HG03354 (cell line): Measurements from ENCODE around the gene PIGU.

Experiments
- ATAC-seq: cut with Tn5 transposase; IDR thresholded peaks from one replicate; pipeline ENCODE4 v1.9.1; 2021; ENCODE audit warnings: mild to moderate bottlenecking; ENCODE audit not compliant: unreplicated experiment, poor library complexity, severe bottlenecking

The PIGU gene

DNA sequence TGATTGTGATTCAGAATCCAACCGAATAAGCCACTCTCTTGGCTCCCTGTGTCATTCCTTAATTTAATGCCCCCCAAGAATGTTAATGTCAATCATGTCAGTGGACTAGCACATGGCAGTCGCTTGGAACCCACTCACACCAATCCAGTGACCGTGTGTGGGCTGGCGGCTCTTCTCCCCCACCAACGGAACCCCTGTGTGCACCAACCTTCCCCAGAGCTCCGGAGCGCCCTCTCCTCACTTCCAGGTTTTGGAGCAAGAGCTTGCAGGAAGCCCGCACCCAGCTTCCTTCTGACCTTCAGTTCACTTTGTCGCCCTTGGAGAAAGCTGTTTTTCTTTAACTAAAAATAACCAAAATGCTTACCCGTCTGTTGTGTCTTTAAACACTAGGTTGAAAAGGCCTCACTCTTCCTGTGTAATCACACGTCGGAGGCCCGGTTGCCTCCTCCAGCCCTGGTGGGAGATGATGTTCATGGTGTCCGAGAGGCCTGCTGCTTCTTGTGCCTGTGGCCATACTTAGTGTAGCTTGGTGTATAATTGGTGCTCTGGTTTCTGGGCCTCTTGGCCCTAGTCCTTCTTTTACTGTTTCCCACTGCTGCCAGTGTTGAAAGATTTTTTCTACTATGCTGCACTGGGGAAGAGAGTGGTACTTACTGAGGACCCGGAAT is 136.2 kb downstream of the PIGU start:
- ATAC-seq: no peak

DNA sequence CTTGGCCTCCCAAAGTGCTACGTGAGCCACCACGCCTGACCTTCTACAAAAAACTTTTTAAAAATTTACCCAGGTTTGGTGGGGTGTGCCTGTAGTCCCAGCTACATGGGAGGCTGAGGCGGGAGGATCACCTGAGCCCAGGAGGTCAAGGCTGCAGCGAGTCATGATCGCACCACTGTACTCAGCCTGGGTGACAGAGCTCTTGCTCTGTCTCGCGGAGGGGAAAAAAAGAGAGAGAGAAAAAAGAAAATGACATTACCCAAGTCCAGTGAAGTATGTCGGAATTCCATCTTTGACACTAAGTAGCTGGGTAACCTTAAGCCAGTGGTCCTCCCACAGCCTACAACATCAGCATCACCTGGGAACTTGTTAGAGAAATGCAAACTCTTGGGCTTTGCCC is 137.1 kb downstream of the PIGU start:
- no peak for ATAC-seq

DNA sequence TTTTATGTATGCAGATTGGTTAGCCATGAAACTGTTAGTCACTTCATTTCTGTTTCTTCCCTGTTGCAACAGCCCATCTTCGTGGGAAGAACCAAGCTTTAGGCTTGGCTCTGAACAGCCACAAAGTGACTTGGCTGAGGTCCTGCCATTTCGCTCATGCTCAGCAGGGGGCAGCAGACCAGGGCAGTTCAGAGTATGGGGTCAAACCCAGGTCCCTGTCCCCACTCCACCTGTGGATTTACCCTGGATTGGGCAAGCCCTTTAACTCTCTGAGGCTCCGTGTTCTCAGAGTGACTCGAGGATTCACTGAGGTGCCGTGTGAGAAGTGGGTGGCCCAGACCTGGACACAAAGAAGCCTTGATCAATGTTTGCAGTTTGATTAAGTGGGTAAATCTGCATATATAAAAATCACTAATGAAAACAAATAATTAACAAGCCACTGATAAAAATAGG is 138.2 kb downstream of the PIGU start:
- no peak for ATAC-seq

DNA sequence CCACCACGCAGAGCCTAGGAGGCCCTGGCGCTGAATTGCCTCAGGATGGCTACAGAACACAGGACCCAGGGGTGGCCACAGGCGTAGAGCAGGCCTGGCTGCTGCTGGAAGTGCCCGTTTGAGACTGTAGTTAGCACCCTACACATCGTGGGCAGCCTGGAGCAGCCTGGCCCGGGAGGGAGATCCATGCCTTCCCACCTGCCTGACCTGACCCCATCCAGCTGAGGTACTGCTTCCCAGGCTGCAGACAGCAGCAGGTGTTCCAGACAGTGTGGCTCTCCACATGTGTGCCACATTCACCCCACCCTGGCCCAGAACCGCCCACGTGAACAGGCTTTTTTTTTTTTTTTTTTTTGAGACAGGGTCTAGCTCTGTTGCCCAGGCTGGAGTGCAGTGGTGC is 139.2 kb downstream of the PIGU start:
- ATAC-seq: no peak

DNA sequence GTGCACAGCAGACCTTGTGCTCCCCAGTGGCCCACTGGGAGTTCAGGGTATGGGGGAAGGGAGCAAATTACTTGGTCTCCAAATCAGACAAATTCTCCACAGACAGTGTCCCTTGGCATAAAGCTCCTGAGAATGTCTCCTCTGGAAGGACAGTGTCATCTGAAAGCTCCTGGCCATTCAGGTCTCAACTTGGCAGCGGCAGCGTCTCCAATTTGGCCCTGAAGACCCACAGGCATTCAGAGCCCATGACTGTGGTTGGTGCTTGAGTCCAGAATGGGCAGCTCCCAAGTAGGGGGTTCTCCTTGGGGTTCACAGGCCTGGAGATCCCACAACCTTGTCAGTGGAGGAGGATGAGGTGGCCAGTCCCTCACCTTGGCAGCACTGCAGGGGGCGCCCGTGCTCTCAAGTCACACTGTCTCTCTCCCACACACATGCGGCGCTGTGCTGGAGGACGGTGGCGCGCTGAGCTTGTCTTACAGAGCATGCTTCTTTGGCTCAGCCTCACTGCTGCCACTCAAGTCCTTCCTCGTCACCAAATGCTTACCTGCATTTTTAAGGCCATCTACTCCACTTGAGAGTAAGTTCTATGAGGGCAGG is 140.0 kb downstream of the PIGU start:
- ATAC-seq: no peak

DNA sequence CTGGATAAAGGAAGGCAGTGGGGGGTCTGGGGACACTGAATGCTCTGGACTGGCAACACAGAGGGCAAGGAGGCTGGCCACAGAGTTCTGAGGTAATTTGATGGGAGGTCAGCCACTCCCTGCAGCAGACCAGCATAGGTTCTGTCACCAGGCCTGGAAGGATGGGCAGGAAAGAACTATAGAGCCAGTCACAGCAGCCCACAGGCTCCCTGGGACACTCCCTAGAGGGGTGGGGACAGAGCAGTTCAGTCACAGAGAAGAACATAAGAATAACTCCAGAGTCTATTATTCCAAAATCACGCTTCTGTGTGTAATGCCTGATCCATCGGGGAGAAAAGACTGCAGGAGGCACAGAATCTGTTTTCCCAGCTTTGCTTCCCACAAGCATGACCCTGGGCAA is 141.0 kb downstream of the PIGU start:
- no peak for ATAC-seq

DNA sequence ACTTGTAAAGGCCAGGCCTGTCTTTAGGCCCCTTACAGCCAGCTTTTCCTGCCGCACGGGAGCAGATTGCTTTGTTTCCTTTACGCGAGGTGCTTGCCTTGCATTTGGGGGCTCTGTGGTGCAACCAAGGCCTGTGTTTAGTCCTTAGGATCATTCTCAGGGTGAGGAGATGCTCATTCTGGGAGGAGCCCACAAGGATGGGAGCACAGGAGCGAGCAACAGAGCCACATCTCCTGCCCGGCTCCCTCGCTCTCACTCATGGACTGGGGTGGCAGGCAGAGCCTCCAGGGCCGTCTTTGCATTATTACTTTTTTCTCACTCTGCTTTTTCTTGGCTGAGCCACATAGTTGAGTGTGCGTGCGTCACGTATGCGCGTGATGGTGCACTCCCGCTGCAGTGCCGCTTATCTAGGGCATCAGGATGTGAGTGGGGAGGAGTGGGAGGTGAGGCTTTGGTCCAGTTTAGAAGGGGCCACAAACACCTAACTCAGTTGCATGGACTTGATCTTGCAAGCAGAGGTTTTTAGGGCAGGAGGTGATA is 141.5 kb downstream of the PIGU start:
- ATAC-seq: no peak

DNA sequence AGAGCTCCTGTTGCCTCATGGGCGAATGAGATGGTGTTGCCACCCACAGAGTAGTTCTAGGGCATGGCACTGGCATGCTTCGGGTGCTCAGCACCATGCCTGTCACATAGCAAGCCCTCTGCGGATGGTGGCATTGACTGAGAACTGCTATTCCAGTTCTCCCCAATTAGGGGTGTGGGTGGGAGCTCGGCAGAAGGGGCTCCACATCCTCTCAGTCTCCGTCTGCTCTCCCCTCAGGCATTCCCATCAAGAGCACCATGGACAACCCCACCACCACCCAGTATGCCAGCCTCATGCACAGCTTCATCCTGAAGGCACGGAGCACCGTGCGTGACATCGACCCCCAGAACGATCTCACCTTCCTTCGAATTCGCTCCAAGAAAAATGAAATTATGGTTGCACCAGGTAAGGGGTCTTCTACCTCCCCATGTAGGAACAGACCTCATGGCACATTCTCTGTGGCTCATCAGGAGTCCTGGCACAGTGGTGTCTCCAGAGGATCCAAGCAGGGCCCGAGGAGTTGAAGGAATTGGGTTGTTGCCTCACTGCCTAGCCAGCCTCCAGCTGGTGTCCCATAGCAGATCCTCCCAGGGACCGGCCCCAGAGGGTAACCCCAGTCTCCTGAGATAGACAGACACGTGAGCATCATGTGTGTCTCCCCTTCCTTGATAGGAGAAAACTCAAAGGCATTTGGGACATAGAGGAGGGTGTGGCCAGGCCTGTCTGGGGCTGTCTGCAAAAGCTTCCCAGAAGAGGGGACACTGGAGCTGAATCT is 142.3 kb downstream of the PIGU start:
- ATAC-seq: no peak

DNA sequence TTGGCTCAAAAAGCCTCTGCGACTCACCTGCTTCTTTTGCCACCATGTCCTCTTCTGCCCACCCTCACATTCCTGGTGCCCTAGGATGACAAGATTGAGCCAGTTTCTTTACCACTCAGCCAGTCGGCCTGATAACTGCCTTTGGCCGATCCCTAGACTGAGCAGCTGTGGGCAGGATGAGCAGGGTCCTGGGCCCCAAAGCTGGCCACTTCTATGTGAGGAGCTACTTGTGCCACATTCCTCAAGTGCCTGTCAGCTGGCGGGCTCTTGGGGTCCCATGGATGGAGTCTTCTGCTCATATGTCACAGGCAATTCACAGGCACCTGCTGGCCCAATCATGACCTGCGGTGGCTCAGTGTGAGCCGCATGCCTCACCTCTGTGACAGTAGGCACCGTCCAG is 144.1 kb downstream of the PIGU start:
- ATAC-seq: no peak

DNA sequence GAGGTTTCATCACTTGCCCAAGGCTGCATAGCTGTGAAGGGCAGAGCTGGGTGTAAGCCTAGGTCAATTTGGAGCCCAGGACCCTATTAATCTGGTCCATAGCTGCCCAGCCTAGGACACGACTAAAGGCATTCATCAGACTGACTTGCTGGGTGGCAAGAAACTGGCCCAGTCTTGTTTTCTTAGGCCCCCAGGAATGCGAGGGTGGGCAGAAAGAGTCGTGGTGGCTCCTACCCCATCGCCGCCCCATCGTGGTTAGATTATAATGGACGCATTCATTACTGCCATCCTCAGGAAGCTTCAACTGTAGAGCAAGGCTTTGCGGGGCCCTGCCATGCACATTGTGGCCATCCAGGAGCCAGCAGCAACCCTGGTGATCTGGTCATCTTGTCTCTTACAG is 144.6 kb downstream of the PIGU start:
- ATAC-seq: no peak

DNA sequence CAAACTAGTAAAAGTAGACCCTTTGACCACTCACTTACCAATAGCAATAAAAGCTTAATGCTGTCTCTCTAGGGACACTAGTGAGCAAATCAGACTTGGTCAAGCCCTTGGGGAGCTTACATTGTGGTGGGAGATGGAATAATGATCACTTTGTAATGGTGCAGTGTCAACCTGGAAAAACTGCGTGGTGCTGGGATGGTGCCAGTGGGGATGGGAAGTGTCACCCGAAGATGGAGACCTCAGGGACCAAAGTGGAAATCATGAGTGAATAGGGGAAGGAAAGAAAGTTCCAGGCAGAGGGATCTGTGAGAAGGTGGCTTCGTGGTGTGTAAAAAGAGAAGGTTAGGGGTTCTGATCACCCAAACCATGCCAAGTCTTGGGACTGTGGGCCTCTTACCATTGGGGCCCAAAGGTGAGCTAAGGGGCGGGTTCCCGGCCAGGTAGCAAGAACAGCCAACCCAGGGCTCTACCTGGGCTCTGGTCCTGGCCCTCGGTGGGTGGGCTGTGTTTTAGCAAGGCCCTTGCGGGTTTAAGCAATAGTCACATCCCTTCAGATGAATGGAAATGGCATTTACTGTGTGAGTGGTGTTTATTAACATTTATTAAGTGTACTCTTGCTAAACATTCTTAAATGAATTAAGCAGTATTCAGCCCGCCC is 145.2 kb downstream of the PIGU start:
- ATAC-seq: no peak

DNA sequence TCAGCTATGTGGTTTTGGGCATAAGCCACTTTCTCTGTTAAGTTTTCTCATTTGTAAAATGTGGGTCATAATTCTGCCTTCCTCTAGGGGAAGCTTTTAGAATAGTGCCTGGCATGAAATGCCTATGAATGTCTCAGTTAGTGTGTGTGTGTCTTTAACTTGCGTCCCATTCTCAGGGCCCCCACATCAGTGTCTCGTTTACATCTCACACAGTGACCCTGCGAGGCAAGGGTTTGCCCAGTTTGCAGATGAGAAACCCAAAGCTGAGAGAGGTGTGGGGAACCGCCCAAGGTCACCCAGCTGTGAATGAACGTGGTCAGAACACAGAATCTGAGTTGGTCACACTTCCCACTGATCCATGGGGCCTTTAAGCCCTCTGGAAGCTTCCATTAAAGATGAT is 146.6 kb downstream of the PIGU start:
- no peak for ATAC-seq

DNA sequence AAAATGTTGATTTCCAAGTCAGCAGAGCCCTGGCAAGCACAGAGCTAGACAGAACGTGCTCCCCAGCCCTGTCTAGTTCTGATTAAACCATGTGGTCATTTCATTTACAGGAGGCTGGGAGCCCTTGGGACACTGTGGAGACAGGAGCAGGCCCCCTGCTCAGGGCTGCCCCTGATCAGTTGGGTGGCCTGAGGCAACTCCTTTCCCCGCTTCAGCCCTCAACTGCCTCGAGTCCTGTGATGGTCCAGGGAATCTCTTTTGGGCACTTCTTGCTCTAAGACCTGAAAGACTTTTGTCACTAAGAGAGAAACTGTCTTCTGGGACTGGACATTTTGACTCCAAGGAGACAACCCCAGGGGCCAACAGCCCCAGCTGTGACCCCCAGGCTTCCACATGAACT is 147.2 kb downstream of the PIGU start:
- ATAC-seq: no peak

DNA sequence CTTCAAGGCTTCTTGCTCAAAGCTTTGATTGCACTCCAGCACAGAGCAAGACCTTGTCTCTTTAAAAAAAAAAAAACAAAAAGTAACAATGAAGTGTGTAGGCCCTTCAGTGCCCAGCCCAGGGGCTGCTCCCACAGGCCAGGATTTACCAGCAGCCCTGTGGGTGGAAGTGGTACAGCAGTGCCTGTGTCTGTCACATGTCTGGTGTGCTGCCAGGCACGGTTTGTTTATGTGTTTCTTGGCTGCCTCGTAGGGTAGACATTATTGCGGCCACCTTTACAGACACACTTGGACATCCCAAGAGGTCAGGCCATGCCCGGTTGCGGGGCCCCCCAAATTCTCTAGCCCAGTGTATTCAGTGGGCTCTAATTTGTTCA is 148.0 kb downstream of the PIGU start:
- no peak for ATAC-seq

DNA sequence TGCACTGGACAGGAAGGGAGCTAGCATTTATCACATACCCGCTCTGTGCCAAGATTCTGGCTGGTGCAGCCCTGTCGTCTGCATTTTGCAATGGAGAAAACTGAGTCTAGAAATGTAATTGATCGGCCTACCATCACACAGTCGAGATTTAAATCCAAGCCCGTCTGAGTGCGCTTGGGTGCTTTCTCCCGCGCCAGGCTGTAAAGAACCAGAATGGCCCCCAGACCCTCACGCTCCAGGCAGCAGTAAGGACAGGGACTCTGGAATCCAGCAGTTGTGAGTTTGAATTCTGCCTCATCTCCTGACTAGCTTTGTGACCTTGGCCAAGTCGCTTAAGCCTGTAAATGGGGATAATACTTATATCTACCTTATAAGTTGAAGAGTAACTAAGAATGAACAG is 149.9 kb downstream of the PIGU start:
- ATAC-seq: no peak

DNA sequence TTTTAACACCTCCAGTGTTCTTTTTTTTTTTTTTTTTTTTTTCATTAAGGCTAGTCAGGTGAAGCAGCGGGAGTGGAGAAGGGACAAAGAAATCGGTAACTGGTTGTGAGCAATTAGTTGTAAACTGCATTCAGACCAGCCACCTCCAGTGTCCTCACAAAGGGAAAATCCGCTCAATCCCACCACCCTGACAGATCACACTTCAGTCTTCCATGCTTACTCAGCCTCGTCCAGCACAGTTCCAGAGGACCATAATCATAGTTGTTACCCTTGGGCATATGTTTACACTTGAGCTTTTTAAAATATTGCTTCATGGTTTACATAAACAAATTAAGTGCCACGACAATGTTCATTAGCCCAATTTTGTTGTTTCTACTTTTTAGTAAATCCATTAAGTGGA is 150.4 kb downstream of the PIGU start:
- ATAC-seq: no peak

DNA sequence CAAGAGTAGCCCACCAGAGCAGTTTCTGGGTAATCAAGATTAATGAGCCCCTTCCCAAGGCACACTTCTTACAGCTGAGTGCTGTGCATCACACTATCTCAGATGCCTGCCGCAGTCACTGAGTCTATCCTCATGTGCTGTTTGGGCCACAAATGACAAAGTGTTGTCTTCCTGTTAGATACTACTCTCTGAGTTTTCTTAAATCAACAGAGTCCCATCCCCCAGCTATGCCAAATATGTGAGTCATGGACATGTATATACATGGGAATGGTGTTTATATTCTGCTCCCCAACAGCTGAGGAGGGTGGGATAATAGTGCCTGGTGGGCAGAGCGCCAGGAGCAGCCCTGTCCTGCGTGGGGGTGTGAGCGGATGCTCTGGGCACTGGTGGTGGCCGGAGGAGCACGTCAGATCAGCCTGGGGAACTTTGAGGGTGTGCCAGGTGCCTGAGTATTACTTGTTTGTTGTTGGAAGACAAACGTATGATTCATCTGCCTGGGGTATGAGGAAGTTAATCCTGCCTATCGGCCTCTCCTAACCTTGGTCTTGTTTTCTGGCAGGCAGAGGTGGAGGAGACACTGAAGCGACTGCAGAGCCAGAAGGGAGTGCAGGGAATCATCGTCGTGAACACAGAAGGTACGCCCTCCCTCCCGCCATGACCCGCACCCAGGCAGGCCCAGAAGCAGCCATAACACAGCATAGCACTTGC is 151.0 kb downstream of the PIGU start:
- ATAC-seq: no peak

DNA sequence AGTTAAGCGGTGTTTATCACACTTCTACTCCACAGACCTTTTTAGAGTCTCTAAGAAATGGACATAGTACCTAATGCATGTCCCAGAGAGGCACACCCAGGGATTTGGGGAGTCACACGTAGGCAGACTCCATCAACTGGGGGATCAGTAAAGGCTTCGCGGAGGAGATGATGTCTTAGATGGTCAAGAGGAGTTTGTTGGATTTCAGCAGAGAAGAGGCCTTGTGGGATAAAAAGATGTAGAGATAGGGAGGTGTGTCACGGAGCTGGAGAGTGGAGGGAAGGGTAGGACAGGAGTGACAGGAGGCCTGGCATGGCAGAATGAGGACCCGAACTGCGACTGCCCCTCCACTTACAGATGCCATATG is 151.6 kb downstream of the PIGU start:
- ATAC-seq: no peak

DNA sequence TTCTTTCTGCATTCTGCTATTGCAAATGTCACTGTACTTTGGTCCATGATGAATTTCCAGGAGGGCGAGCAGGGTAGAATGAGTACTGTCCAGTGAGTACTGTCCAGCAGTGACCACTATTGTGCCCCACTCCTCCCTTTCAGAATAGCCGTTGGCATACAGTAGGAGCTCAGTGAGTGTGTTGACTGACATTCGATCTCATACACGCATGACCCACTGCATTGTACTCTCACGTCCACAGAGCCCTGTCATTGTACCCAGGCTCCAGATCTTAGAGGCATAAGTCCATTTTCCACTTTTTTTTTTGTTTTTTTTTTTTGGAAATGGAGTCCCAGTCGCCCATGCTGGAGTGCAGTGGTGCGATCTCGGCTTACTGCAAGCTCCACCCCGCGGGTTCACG is 152.5 kb downstream of the PIGU start:
- no peak for ATAC-seq
